HG02870 (cell line): Measurements from ENCODE around the gene PITPNB.

Experiments used
- ATAC-seq: cut with Tn5 transposase; IDR thresholded peaks from one replicate; pipeline ENCODE4 v1.9.1; 2021; ENCODE audit warnings: mild to moderate bottlenecking, moderate library complexity; ENCODE audit not compliant: unreplicated experiment

PITPNB gene

GRCh38 chr22:27835446-27835845 lies 83.6 kb downstream of the PITPNB start:
- ATAC-seq = no peak

GRCh38 chr22:27834364-27835185 lies 84.5 kb downstream of the PITPNB start:
- ATAC-seq = no peak

- no peak for ATAC-seq
These were observed 85.3 kb downstream of the PITPNB start for GRCh38 chr22:27833803-27834202.

GRCh38 chr22:27832606-27833005 lies 86.5 kb downstream of the PITPNB start:
- no peak for ATAC-seq

- ATAC-seq = no peak
These were observed 89.4 kb downstream of the PITPNB start for GRCh38 chr22:27829620-27830019.

GRCh38 chr22:27827604-27828587 lies 91.2 kb downstream of the PITPNB start:
- no peak for ATAC-seq

GRCh38 chr22:27825174-27825573 lies 93.9 kb downstream of the PITPNB start:
- no peak for ATAC-seq

- no peak for ATAC-seq
These were observed 95.8 kb downstream of the PITPNB start for GRCh38 chr22:27823221-27823620.

- no peak for ATAC-seq
These were observed 97.9 kb downstream of the PITPNB start for GRCh38 chr22:27820896-27821866.

GRCh38 chr22:27816552-27816951 lies 102.5 kb downstream of the PITPNB start:
- ATAC-seq = no peak

GRCh38 chr22:27815826-27816530 lies 103.1 kb downstream of the PITPNB start:
- ATAC-seq = no peak

GRCh38 chr22:27814993-27815392 lies 104.1 kb downstream of the PITPNB start:
- ATAC-seq = no peak

GRCh38 chr22:27811778-27812177 lies 107.3 kb downstream of the PITPNB start:
- ATAC-seq = no peak

GRCh38 chr22:27810609-27811151 lies 108.4 kb downstream of the PITPNB start:
- no peak for ATAC-seq

- ATAC-seq = no peak
These were observed 109.1 kb downstream of the PITPNB start for GRCh38 chr22:27809700-27810608.

GRCh38 chr22:27809226-27809603 lies 109.8 kb downstream of the PITPNB start:
- no peak for ATAC-seq

- ATAC-seq = no peak
These were observed 110.4 kb downstream of the PITPNB start for GRCh38 chr22:27808451-27809225.

- ATAC-seq = no peak
These were observed 113.2 kb downstream of the PITPNB start for GRCh38 chr22:27805841-27806240.
